SK-MEL-5 (cell line): Measurements from ENCODE around the gene GRIN3A. TPM values are rescaled to one million over a fixed set of nuclear protein-coding genes. Genes with fewer than 3 reads are reported as not detected.
A peak's percentile ranks its signal among the peaks of the same experiment; 100 is the strongest.

ENCODE experiments used
- DNase-seq: peaks from one replicate; pipeline ENCODE4 v3.0.0-alpha.2; 2016; ENCODE audit warnings: low read depth, low spot score
- in situ Hi-C: cut with HindIII; loops from 2 replicates; pipeline ENCODE4 v1.10.0; 2016; ENCODE audit warnings: low sequenced_read_pairs, high pct_unique_total_duplicates, low pct_unique_long_range_greater_than_20kb
- total RNA-seq: library from RNA; depleted of rRNA; stranded (reverse); fragments of >200 nt; shearing (Covaris generic); gene quantifications from 2 replicates; pipeline ENCODE4 v1.2.3, GENCODE V29; 2014

The GRIN3A gene
- total RNA-seq, 1 experiment from 2014 or later = not detected

DNA sequence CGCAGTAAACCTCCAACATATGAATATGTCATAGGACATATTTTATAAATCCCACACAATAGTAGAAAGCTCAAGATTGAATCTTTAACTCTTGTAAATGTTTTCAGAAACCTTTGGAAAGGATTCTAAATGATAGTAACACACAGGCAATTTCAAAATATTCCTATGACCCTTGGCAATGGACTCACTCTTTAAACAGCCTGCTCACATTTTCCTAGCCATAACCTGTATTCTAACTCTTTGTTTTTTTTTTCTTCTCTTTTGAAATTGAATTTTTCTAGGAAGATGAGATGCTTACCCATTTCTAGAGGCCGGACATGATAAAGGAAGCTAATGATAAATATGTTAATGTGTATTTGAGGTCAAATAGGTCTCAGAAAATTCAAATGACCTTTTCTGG, 29.6 kb downstream of the GRIN3A start:
- DNase-seq = no peak
- in situ Hi-C loops = no loop called here

DNA sequence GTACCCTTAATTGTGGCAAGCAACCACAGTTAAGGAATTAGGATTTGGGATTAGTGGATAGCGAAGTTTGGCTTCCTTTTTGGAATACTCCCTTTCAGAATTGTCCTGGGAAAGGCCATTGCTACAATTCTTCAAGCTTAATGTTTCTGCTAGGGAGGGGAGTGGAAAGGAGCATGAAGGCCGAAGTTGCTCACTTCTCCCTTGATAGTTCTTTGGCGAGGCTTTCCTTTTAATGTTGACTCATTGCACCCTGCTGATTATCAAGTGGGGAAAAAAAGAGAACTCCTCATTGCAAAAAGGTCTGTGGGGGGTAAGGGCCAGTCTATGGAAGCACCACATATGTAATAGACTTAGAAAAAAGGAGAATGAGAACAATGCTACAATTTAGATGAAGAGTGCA, 30.7 kb downstream of the GRIN3A start:
- no peak for DNase-seq
- in situ Hi-C loops = no loop called here

DNA sequence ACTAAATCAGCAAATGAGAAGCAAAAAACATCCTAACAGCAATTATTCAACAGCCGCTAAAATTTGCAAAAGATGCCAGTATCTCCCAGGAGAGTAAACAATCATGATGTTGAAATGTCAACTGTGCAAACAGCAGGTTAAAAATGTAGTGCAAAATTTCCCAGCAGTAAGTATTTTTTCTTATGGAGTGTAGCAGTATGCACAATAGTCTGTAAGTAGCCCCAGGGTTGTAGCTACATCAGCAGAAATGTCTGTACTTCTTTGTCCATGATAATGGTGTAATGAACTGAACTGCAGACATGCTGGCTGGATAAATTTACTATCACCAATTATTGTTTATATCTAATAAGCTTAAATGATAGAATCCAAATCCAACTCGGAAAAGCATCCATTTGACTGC, 31.4 kb downstream of the GRIN3A start:
- in situ Hi-C loops = no loop called here
- DNase-seq = no peak

DNA sequence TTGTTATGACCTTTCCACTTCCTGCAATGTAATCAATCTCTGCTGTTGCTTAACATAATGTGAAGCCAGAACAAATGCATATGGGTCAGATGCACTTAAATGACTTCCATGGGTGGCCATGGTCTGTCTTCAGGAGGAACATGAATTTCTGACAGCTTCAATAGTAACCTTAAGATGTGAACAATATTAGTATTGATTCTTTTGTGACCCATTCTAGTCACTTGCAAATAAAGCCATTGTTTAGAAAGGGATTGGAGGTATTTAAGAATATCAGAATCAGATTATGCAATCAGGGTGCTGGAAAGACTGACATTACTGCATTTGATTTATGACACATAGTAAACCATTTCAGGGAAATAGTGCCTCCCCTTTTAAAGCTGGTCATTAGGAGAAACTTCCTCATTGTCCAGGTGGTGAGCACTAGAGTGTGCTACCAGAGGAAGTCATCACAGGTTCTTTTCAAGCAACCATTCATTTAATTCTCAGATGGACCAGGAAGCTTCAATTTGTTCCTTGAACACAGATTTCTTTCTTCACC, 32.1 kb downstream of the GRIN3A start:
- no peak for DNase-seq
- in situ Hi-C loops = no loop called here

DNA sequence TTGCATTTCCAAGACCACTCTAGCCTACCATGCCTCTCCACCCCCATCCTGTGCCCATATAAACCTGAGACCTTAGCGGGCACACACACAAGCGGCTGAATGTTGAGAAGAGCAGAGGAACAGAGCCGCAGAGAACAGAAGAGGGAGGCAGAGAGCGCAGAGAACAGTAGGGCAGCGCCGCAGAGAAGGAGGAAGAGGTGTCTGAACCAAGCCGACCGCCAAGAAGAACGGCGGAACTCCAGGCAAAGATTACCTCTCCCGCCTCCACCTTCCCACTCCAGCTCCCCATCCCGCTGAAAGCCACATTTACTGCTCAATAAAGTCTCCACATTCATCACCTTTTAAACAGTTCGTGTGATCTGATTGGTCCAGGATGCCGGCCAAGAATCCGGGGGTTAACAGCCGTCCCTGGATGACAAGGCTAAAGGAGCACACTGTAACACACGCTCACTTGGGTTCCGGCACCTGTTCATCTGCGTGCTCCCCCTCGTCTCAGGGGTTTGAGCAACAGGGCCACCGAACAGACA, 33.2 kb downstream of the GRIN3A start:
- in situ Hi-C loops = no loop called here
- peak; percentile 49 for DNase-seq

DNA sequence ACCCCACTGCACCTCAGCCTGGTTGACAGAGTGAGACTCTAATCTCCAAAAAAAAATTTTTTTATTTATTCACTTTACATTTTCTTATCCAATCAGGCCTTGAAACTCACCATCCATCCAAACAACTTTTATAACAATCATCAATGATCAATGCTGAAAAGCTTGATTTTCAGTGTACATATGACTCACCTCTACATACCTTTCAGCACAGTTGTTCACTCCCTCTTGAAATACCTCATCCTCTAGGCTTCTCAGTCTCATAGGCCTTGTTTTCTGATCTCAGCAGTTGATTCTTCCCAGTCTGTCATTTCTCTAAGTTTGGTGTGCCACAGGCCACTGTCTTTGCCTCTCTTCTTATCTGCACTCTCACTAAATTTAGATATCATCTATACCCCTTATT, 36.2 kb downstream of the GRIN3A start:
- no peak for DNase-seq
- in situ Hi-C loops = no loop called here

DNA sequence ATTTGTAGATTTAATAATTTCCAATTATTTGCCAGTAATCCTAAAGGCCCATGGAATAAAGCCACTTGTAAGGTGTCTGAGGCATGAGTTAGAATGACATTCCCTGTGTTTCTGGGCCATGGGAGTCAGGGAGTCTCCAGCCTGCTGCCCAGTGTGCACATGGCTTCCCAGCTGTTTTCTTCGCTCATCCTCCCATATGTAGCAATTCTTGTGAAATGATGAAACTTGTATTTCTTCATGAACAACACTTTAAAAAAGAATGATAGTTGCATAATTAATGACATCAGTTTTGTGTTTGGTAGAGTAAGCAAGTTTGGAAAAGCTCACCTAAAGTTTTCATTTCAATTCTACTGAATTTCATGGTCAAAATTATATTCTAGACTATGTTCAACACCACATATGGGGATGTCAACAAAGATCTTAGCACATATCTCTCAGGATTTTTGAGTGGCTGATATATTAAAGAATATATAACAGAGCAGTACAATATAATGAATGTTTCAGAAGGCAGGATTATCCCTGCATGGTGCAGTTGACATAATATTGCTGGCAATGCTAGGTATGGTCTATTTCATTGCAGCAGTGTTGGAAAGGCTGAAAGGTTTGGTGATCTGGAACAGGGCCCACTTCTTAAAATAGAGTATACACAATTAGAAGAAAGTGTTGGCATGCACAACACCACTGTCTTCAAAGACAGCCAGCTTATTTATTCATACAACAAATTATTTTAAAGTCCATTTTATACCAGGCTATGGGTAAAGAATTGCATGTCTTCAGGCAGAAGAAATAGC, 44.7 kb downstream of the GRIN3A start:
- in situ Hi-C loops = no loop called here
- no peak for DNase-seq

DNA sequence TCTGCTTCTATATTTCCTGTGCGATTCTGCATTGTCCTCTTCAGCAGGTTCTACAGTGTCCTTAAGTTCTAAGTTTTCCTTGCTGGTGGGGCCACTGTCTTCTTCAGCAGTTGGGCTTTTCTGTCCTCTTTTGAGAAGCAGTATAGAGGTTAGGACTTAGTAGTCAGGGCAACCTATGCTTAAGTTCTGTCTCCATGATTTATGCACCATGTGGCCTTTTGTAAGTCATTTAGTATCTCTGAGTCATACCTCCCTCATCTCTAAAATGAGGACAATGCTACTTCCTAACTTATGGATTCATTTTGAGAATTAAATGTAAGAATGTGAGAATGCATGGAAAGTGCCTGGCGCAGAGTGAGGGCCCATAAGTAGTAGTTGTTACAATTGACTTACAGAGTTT, 46.8 kb downstream of the GRIN3A start:
- in situ Hi-C loops = no loop called here

DNA sequence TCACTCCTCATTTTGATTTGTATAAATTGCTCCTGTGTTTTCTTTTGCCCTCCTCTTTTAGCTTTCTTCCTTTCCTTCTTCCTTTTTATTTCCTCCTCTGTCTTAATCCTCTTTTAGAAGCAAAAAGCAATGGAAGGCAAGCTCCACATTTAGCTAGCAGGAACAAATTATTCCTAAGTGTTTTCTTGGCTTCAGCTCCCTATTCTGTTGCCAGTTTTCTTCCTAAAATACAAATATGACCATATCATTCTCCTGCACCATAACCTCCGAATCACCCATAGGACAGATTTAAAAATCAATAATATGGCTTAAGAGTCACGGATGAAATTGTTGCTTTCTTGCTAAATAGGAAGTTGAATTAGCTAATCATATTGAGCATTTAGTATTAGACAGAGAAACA, 49.4 kb downstream of the GRIN3A start:
- DNase-seq = no peak
- in situ Hi-C loops = no loop called here

More for the DNA sequence above, 46.8 kb downstream of the GRIN3A start:
- no peak for DNase-seq

DNA sequence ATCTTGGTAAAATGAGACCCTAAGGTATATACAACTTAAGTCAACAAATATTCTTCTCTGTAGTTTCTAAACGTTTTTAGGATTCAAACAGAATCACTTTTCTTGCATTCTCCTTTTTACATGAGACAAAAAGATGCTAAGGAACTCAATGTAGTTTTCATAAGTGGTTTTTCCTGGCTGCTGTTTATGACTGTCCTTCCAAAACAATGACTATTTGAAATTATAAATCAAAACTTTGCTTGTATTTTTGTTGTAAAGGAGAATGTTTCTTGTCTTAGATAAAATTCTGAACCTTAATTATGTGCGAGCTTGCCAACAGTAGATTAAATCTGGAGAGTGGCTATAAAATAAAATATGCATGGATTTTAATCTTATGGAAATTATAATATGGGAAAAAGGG, 53.8 kb downstream of the GRIN3A start:
- DNase-seq = no peak
- in situ Hi-C loops = no loop called here

DNA sequence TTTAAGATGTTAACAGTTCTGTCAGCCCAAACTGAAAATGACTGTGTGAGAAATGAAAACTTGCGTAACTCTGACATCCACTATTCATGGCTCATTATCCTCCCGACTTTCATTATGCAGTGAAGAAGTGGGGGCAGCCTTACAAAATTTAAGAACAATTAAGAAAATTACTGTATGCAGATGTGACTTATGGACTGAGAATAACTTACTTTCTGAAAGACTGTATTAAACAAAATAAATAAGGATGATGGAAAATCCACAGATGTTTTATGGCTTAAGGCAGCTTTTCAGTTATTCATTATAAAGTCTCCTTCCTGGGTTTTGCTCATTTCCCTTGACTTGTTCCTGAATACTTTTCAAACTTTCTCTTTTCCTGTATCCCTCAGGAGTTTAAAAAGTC, 55.2 kb downstream of the GRIN3A start:
- DNase-seq = no peak
- in situ Hi-C loops = no loop called here

DNA sequence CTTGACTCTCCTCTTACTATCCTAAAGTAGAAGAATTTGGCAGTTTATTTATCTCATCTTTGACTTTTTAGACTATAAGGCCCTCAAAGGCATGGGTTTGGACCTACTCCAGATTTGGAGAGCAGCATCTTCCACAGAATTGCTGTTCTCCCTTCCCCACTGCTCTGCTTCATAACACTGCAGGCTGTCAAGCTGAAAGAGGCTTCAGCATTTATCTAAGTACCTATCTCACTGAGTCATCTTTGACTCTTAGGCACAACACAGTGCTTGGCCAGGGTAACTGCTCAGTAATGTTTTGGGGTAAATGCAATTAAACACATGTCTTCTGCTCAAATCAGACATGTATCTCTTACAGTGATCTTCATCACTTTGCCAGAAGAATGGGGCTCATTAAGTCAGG, 60.6 kb downstream of the GRIN3A start:
- no peak for DNase-seq
- in situ Hi-C loops = no loop called here

DNA sequence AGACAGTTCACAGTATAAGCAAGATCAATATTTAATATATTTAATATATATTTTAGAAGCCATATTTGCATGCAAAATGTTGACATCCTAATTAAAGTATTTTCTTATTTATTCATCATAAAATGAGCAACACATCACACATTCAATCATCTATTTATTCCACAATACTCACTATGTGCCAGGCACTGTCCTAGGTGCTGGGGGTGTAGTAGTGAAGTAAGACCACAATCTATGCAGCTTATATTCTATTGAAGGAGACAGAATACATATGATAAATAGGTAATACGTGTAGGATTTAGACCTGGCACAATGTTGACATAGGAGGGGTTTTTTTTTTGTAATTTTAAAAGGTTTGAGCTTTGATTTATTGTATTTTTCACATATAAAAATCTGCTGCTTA, 63.1 kb downstream of the GRIN3A start:
- in situ Hi-C loops = no loop called here

DNA sequence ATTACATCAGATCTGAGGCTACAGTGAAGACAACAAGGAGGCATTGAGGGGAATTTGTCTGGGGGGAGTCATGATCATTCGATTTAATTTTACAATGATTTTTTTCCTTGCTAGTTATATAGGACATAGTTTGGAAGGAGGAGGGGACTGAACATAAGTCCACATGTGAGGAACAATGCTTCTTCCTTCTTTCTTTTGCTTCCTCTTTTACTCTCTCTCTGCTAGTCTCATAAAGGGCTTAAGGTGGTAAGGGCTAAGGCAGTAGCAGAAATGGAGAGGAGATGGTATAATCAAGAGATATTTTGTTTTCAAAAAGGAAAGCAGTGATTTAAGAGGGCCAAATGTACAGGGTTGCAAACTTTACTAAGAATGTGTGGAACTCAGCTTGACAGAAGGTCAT, 64.3 kb downstream of the GRIN3A start:
- DNase-seq = no peak
- in situ Hi-C loops = no loop called here

More for the DNA sequence above, 63.1 kb downstream of the GRIN3A start:
- DNase-seq = no peak

DNA sequence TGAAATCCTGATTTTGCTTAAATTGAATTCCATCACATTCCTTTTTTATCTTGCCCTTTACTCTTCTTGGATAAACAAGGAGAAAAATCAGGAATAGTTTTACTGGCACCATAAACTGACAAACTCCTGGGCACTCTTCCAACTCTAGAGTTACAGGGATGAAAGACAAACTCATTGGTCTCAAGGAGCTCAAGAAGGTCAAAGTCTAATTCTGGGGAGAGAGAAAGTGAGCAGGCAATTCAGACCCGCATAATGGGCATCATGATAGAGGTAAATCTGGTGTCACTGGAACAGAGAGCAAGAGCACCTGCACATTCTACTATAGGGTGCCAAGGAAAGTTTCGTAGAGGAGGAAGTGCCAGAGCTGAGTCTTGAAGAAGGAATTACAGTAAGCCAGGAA, 64.8 kb downstream of the GRIN3A start:
- in situ Hi-C loops = no loop called here
- DNase-seq = no peak

DNA sequence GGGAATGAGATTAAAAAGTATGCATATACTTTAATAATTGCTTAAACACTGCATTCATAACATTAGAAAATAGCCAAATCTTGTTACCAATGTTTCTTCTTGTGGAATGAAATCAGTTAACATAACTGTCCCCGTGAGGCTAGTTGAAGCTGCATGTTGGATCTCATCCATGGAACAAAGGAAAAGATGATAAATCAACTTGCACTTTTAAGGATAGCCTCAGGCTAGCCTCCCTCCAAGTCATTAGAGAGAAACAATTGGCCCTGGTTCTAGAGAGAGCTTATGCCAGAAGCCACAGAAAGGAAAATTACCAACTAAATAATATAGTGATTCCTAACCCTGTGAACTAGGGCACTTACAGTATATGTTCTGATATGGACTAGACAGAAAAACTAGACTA, 66.9 kb downstream of the GRIN3A start:
- in situ Hi-C loops = no loop called here
- DNase-seq = no peak

DNA sequence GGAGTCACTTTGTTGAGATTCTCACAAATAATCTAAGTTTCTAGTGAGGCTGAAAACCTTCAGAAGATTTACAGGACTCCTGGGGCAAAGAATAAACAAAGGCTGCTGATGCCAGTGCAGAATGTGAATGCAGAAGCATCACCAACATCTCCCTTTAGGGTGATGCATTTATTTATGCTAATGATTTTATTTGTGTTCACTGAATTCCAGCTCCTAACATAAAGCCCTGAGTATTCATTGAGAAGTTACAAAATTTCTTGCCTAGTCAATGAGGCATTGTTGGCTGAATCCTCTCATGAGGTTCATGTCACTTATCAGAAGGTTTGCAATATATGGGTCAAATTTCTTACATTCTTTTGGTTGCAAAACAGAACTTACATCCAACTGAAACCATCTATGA, 70.0 kb downstream of the GRIN3A start:
- DNase-seq = peak; percentile 1
- in situ Hi-C loops = no loop called here

DNA sequence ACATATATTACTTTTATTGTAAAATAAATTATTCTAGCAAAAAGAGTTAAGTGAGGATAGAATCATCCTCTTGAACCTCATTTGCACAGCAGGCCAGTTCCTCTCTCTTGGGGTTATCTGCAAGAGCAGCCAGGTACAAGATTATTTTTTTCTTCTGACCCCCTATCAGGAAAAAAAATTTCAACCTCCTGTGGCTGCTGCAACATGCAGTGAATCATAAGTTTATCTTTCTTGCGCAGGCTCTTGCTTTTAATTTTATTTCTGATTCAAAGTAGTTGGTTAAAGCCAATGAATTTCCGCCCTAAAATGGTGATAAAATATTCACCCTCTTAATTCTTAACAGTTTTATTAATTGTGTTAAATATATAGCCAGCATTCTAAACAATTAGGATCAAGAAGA, 74.0 kb downstream of the GRIN3A start:
- no peak for DNase-seq
- in situ Hi-C loops = no loop called here

DNA sequence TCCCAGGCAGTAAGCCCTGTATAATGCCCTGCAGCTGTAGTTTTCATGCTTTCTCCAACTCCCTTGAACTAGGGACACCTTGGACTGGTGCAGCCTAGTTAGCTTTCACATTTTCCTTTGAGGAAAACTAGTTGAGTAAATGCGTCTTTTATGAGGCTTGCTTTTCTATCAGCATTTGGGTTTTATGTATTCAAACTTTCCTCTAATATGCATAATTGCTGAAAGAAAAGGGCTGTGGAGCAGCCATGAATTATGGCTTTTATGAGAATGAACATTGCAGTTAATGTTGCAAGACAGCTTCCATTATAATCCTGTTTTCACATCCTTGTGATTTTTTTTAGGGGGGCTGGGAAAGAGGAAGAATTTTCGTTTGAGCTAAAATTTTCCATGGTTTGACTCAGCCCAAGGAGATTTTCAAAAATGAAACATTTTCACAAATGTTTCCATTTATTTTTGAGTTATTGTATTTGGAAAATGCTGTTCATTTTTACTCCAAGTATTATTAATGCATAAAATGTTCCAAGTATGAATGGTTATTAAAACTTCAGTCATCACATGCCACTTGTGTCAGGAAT, 85.8 kb downstream of the GRIN3A start:
- DNase-seq = no peak
- in situ Hi-C loops = no loop called here
